Activated CD8-positive, alpha-beta memory T cell treated with anti-CD3 and anti-CD28 coated beads, Interleukin-2, amount 50 U/mL, for 1 hour (primary cell): Measurements from ENCODE around the gene CFD.
A peak's percentile ranks its signal among the peaks of the same experiment; 100 is the strongest.
"Not testable (repeated sequence)": the region's sequence is repeated elsewhere in the genome, so short reads cannot be mapped to it uniquely, and the experiment has no call there.

Experiments used
- DNase-seq: peaks from one replicate; pipeline ENCODE4 v3.0.0-alpha.2; 2020; ENCODE audit errors: extremely low read depth

Gene CFD

DNA sequence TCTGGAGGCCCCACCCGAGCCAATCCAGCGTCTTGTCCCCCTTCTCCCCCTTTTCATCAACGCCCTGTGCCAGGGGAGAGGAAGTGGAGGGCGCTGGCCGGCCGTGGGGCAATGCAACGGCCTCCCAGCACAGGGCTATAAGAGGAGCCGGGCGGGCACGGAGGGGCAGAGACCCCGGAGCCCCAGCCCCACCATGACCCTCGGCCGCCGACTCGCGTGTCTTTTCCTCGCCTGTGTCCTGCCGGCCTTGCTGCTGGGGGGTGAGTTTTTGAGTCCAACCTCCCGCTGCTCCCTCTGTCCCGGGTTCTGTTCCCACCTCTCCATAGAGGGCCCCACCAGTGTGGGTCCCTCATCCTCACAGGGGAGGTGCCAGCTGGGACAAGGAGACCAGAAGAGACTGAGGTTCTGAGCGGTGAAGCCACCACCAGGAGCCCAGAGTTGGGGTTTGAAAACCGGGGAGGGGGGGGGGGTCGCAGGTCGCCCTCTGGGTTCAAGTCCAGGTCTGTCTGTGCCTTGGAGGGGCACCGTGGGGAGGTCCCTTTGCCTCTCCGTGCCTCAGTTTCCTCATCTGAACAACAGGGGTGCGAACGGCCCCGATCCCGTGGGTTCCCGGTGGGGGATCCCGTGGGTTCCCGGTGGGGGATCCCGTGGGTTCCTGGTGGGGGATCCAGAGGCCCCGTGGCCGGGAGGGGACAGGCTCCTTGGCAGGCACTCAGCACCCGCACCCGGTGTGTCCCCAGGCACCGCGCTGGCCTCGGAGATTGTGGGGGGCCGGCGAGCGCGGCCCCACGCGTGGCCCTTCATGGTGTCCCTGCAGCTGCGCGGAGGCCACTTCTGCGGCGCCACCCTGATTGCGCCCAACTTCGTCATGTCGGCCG, 7.1 kb upstream of the CFD start, which contains the start of gene ELANE:
ELANE (plus strand) TSS at position 168 of the 878 bp plus-strand sequence; CDS start at position 194, 26 bp downstream.
- DNase-seq: no peak

DNA sequence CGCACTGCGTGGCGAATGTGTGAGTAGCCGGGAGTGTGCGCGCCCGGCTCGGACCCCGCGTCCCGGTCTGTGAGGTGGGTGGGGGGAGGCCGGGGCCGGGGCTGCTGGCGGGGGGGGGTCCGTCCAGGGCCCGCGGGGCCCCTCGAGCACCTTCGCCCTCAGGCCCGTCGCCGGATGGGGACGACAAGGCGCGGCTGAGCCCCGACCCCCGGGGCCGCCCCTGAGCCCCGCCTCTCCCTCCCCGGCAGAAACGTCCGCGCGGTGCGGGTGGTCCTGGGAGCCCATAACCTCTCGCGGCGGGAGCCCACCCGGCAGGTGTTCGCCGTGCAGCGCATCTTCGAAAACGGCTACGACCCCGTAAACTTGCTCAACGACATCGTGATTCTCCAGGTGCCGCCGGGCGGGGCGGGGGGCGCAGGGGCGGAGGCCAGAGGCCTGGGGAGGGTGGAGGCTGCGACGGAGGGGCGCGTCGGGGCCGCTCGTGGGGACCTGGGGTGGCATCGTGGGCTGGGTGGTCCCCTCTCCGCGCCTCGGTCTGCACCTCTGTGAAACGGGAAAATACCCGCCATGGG, 6.4 kb upstream of the CFD start:
- no peak for DNase-seq

DNA sequence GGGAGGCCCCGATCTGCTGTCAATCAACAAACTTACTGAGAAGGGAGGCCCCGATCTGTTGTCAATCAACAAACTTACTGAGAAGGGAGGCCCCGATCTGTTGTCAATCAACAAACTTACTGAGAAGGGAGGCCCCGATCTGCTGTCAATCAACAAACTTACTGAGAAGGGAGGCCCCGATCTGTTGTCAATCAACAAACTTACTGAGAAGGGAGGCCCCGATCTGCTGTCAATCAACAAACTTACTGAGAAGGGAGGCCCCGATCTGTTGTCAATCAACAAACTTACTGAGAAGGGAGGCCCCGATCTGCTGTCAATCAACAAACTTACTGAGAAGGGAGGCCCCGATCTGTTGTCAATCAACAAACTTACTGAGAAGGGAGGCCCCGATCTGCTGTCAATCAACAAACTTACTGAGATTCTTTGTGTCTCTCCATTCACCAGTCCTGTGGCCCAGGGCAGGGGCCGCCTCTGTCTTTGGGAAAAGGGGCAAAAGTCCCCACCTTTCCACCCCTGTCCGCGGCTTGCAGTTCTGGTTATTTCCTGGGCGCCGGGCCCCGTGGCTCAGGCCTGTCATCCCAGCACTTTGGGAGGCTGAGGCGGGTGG, 5.7 kb upstream of the CFD start:
- DNase-seq: not testable (repeated sequence)

DNA sequence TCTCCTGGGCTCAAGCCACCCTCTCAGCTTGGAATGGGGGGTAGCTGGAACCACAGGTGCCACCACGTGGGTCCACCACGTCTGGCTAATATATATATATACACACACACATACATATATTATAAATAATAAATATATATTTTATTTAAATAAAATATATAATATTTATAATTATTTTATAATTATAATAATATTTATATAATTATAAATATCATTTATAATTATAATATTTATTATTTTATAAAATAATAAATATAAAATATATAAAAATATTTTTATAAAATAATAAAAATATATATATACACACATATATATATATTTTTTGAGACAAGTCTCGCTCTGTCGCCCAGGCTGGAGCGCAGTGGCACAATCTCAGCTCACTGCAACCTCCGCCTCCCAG, 4.9 kb upstream of the CFD start:
- DNase-seq: no peak

DNA sequence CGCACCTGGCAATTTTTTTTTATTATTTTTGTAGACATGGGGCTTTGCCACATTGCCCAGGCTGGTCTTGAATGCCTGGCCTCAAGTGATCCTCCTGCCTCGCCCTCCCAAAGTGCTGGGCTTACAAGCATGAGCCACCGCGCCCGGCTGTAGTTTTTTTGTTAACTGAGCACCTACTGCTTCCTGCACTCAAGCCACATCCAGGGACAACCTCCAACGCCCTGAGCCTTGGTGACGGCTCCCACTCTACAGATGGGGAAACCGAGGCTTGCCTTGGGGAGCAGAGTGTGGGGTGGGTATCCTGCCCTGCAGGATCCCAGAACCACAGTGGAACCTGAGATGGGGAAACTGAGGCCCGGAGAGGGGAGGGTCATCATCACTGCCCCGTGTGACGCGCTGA, 4.3 kb upstream of the CFD start:
- no peak for DNase-seq

DNA sequence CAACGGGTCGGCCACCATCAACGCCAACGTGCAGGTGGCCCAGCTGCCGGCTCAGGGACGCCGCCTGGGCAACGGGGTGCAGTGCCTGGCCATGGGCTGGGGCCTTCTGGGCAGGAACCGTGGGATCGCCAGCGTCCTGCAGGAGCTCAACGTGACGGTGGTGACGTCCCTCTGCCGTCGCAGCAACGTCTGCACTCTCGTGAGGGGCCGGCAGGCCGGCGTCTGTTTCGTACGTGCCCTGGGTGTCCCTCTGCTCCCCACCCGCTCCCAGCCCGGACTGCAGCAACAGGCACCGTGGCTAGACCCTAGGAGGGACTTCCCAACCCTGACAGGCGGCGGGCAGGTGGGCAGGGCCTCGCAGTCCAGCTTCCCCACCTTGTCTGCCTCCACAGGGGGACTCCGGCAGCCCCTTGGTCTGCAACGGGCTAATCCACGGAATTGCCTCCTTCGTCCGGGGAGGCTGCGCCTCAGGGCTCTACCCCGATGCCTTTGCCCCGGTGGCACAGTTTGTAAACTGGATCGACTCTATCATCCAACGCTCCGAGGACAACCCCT, 3.8 kb upstream of the CFD start:
- no peak for DNase-seq

DNA sequence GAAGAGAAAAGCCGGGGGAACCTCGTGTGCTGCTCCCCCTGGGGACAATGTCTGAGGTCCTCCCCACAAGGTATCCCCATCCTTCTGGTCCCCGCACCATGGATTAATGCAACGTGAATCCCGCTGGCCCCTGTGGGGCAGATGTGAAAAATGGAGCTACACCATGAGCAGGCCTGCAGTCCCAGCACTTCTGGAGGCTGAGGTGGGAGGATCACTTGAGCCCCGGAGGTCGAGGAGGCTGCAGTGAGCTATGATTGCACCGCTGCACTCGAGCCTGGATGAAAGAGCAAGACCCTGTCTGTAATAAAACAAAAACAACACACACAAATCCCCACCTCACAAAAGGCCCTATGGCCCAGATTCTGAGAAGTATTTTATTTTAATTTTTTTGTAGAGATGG, 1.2 kb upstream of the CFD start:
- no peak for DNase-seq

DNA sequence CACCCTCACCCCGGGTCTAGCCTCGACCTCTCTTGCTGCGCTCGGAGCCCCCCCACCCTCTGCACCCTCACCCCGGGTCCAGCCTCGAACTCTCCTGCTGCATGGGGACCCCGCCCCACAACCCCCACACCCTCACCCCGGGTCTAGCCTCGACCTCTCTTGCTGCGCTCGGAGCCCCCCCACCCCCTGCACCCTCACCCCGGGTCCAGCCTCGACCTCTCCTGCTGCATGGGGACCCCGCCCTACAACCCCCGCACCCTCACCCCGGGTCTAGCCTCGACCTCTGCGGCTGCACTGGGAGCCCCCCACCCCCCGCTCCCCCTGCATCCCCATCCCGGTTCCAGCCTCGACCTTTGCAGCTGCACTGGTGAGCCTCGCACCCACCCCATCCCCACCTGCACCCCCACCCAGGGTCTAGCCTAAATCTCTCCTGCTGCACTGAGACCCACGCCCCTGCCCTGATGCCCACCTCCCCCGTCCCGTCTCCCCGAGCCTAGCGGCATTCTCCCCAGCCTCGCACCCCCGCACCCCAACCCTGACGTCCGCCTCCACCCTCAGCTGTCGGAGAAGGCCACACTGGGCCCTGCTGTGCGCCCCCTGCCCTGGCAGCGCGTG, 1.8 kb downstream of the CFD start:
- DNase-seq: no peak

DNA sequence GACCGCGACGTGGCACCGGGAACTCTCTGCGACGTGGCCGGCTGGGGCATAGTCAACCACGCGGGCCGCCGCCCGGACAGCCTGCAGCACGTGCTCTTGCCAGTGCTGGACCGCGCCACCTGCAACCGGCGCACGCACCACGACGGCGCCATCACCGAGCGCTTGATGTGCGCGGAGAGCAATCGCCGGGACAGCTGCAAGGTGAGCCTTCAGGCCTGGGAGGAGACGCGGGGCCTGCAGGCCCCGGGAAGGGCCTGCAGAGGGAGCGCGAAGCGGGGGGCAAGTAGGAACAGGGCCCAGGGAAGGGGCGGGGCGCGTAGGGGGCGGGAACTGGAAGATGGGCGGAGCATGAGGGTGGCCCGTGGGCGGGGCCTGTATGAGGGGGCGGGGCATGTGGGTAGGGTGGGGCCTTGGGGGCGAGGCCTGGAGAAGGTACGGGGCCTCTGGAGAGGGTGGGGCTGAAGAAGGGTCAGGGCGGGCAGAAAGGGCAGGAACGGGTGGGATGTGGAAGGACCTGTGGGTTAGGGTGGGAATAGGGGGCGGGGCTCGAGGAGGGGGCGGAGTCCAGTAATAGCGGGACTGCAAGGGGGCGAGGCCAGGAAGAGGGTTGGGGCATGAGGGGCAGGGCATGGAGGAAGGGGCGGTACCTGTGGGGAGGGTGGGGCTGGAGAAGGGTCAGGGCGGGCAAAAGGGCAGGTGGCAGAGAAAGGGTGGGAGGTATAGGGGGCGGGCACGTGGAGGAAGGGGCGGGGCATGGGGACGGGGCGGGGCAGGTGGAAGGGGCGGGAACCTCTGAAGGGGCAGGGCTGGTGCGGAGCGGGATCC, 2.5 kb downstream of the CFD start:
- peak; percentile 36 for DNase-seq

DNA sequence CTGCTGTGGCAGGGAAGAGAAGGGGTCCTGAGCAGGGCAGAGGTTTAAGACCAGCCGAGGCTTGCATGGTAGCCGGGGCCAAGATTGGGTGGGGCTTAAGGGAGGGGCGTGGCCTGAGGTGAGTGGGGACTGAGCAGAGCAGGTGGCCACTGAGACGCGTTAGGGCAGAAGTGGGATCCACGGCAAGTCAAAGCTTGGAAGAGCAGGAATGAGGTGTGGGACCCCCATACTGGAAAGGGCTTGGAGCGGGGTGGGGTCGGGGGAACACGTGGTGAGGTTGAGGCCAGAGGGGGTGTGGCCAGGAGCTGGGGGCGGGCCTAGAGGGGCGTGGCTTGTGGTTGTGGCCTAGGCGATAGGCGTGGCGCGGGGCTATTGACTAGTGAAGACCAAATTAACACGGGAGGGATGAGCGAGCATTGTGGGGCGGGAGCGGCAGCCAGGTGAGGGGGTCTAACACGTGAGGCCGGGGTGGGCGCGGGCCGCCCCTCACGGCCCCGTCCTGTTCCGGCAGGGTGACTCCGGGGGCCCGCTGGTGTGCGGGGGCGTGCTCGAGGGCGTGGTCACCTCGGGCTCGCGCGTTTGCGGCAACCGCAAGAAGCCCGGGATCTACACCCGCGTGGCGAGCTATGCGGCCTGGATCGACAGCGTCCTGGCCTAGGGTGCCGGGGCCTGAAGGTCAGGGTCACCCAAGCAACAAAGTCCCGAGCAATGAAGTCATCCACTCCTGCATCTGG, 3.3 kb downstream of the CFD start:
- DNase-seq: peak; percentile 37

DNA sequence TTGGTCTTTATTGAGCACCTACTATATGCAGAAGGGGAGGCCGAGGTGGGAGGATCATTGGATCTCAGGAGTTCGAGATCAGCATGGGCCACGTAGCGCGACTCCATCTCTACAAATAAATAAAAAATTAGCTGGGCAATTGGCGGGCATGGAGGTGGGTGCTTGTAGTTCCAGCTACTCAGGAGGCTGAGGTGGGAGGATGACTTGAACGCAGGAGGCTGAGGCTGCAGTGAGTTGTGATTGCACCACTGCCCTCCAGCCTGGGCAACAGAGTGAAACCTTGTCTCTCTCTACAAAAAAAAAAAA, 3.8 kb downstream of the CFD start:
- DNase-seq: no peak

DNA sequence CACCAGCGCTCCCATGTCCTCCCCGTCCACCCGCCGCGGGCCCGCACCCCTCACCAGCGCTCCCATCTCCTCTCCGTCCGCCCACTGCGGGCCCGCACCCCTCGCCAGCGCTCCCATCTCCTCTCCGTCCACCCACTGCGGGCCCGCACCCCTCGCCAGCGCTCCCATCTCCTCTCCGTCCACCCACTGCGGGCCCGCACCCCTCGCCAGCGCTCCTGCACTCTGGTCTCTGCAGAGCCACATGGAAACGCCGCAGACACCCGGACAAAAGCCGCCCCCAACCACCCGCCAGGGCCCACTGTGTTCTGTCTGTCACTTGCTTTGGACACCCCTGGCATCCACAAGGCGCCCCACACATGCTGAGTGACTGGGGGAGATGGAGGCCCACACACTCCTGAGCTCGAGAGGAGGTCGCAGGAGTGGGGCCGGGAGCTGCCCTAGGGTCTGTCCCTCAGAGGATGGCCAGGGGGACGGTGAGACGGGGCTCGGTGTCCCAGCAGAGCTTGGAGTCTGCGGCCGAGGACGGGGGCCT, 7.4 kb downstream of the CFD start:
- DNase-seq: no peak

DNA sequence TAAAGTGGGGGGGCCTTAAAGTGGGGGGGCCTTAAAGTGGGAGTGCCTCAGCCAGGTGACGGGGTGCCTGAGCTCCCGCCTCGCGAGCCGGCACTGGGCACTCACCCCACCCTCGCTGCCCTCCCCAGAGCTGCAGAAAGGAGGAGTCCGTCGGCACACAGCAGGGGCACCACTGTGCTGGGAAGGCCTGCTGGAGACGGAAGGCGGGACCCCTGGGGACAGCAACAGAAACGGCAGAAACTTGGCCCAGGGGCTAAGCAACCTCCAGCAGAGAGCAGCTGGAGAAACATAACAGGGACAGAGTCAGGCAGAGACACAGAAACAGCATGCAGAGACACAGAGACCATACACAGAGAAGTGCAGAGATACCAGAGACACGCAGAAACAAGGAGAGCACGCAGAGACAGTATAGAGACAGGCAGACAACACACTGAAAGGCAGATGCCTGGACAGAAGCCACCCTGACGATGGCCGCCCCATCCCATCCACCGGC, 7.9 kb downstream of the CFD start:
- no peak for DNase-seq

DNA sequence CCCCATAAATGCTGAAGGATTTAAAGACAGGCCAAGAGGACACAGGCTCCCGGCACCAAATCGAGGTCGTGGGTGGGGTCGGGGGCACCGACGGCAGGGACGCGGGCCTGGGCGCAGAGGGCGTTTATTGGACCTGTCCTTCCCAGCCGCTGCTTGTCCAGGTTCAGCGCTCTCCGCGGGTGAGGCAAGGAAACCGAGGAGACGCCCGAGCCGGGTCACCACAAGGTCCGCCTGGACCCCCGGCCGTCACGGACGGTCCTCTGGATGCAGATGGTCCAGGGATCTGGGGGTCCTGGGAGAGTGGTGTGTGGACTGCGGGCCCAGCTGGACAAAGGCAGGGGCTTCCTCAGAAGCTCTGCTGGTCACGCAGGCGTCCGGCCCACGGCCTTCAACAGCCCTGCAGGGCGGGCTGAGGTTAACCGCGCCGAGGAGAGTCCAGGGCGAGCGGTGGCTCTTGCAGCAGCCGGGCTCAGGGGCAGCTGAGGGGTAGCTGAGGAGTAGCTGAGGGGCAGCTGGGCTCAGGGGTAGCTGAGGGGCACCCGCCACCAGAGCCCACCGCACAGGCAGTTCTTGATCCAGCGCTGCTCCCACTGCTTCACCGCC, 8.5 kb downstream of the CFD start:
- no peak for DNase-seq

DNA sequence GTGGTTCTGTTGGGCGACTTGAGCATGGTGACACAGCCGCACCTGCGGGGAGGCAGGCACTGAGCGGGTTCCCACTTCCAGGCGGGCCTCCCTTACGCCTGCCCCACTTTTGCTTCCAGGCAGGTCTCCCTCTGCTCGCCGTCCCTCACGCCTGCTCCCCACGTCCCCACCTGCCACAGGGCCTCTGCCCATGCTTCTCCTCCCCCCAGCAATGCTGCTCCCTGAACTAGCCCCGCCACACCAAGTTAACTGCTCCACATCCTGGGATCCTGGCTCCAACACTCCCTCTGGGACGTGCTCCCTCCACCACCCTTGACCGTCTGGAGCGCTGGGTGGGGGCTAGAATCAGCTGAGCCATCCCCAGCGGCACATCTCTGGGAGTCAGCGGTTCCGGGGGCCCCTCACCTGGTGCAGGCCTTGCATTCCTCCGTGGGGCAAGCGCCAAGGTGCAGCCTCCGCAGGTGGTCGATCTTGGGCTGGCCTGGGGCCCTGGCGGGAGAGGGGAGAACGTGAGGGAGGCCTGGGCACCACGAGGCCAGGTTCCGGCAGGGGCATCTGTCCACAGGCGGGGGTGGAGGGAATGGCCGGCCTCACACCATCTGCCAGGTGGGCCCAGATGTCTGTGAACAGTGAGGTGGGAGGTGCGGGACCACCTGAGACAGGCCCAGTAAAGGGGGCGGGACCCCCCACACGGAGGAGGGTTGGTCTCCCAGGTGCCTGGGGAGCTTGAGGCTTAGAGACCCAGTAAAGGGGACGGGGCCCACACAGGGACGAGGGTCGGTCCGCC, 9.2 kb downstream of the CFD start:
- DNase-seq: no peak

DNA sequence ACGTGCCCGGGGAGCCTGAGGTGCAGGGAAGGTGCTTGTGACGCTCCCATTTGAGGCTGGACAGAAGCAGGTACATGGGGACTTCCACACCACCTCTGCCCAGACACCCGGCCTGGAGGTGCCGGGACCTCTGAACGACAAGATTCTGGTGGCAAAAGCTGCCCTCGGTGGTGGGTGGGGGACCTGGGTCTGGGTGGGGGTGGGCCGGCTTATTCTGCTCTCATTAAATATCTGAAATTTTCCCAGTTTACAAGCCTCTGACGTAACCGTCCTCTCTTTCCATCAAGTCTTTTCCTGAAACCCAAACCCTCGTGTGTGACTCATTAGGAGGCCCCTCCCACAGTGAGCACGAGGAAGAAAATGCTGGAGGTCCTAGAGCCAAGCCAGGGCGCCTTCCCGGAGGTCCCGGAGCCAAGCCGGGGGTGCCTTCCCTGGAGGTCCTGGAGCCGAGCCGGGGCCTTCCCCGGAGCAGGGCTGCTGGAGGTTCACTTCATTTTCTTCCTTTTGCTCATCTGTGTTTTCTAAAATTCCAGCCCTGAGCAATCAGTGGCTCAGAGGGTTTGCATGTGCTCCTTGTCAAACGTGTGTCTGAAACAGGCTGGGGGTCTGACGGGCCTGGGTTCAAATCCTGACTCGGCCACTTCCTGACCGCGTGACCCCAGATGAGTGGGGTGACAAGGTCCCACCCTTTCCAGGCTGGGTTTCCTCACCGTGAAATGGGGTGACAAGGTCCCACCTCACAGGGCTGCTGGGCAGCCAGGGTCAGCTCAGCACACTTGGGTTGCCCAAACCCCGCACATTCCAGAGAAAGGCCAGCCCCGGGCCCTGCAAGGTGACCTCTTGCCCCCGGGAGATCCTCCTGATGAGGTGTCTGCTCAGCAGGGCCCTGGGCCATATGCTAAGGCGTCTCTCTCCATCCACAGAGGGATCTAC, 10.0 kb downstream of the CFD start:
- DNase-seq: no peak

DNA sequence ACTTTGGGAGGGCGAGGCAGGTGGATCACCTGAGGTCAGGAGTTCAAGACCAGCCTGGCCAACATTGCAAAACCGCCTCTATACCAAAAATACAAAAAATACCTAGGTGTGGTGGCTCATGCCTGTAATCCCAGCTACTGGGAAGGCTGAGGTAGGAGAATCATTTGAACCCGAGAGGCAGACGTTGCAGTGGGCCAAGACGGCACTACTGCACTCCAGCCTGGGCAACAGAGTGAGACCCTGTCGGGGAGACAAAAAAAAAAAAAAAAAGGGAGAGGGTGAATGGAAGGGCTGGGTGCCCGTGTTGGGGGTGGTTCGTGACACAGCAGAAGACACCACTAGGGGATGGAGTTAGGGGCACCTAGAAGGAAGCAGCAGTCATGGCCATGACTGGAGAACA, 10.8 kb downstream of the CFD start:
- DNase-seq: no peak

DNA sequence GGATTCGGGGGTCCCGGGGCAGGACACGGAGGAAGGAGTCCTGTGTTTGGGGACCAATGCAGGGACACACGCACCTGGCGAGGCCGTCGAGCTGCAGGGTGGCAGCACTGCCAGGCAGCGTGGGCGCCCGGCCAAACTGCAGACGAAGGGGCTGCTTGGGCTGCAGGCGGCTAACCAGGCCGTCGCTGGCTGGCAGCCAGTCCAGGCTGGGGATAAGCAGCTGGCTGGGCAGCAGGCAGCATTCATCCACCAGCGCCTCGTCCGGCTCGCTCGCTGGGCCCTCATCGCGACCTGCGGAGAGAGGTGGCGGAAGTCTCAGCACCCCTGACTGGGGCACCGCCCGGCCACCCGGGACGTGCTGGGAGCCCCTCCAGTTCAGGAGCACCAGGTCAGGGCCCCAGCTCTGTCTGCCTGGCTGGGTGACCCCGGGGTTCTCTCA, 11.5 kb downstream of the CFD start:
- no peak for DNase-seq
